DMS114 treated with DMSO at 0.1 percent for 48 hours (cell line): Measurements from ENCODE around the gene PINK1.
A peak's percentile ranks its signal among the peaks of the same experiment; 100 is the strongest.

ENCODE experiments used
- DNase-seq: peaks from one replicate; lab custom pipeline; 2025; ENCODE audit not compliant: unreplicated experiment; lab: John Stamatoyannopoulos, UW

The PINK1 gene

DNA sequence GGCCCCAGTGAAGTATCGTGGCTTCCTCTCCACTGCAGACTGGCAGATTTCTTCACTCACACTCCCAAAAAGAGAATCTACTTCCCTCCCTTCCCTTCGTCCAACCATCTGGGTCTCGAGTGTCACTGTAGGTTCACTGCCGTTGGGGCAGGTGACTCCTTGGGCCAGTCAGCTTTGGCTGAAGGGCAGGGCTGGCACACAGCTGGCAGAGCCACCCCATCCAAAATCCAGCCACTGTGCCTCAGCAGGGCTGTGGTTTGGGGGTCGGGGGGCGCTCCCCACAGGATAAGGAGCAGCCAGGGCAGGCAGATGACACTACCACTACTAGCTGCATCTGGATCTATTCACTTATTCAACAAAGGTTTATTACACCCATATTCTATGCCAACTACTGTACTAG is 9.8 kb downstream of the PINK1 start:
- no peak for DNase-seq

DNA sequence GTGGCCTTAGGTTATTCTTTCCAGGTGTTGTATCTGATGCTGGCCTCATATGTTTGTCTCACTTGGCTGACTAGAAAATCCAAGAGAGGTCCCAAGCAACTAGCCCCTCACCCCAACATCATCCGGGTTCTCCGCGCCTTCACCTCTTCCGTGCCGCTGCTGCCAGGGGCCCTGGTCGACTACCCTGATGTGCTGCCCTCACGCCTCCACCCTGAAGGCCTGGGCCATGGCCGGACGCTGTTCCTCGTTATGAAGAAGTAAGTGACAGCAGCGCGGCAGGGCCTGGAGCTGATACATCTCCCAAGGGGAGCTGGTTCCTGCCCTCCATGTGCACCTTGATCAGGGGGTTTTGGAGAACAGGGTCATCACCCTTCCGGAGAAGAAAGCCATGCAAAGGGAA is 11.2 kb downstream of the PINK1 start:
- DNase-seq = no peak

DNA sequence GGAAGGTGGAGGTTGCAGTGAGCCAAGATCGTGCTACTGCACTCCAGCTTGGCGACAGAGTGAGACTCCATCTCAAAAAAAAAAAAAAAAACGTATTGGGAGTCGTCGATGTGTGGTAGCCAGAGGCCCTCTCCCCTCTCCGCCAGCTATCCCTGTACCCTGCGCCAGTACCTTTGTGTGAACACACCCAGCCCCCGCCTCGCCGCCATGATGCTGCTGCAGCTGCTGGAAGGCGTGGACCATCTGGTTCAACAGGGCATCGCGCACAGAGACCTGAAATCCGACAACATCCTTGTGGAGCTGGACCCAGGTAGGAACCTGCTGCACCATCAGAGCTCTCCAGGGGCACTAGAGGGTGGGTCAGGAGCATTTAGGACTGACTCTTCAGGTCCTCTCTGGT is 12.2 kb downstream of the PINK1 start:
- no peak for DNase-seq

DNA sequence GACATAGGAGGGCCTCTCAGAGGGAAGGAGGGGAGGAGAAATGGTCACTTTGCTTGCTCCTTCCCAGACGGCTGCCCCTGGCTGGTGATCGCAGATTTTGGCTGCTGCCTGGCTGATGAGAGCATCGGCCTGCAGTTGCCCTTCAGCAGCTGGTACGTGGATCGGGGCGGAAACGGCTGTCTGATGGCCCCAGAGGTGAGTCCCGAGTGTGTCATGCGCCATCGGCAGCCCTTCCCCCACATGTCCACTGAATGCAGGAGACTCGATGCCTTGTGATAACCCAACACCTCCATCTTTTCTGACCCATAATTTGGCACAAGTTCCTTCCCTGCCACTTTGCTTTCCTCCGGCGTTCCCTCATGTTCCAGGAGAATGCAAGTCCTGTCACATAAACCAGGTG is 15.2 kb downstream of the PINK1 start:
- DNase-seq = no peak

DNA sequence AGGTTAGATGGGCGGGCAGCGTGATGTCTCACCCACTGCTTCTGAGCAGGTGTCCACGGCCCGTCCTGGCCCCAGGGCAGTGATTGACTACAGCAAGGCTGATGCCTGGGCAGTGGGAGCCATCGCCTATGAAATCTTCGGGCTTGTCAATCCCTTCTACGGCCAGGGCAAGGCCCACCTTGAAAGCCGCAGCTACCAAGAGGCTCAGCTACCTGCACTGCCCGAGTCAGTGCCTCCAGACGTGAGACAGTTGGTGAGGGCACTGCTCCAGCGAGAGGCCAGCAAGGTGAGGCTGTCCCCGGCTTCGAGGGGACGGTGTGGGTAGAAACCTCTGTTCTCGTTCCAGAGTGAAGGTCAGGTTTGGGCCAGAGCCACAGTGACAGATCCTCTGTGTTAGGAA is 15.7 kb downstream of the PINK1 start:
- DNase-seq = no peak

DNA sequence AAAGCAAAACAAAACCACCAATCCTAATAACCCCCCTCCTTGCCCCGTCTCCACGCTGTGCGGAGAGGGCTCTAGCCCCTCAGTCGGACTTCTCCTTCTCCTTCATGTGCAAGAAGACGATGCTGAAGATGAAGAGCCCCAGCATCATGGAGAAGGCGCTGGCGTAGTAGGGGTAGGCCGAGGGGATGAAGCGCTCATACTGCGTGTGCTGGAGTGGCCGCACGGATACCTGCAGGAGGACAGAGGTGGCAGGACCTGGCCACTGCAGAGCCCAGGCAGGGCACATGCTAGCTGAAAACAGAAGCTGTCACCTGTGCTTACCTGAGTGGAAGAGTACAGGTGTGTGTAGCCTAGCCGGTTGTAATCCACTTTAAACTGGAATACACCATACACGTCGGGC is 19.0 kb downstream of the PINK1 start:
- no peak for DNase-seq

DNA sequence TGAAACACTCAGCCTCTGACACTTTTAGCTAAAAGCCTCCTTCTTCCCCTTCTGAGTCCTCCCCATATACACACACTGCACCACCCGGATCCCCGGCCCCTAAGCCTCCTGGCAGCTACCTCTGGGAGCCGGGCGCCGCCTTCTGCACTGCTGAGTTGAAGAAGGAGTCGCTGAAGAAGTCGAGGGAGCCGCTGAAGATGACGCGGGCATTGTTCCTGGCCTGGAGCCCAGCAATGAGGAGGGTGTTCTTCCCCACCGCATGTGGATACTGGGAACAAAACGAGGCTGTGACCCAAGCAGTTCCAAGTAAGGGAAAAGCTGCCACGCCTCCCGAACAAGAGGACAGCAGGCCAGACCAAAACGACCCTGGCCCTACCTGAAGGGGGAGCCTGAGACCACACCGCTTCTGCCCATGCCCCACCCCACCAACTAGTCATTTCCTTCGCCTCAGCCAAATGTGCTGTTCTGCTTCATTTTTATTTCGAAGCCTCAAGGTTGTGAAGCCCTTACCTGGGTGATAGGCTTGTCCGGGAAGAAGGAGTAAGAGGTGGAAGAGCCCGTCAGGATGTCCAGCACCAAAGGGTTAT is 20.9 kb downstream of the PINK1 start:
- no peak for DNase-seq

DNA sequence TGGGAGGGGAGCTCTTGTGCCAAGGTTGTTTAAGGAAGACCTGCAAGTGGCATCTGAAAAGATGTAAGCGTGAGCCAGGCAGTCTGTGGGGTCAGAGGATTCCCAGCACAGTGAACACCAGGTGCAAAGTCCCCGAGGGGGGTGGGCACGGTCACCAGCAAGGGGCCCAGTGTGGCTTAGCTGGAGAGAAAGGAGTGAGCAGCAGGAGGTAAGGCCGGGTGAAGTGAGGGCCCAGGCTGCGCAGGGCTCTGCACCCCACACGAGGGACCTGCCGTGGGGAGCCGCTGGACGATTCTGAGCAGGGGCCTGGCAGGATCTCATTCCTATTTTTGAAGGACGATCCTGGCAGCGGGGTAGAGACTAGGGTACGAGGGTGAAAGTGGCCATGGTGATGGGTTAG is 23.8 kb downstream of the PINK1 start:
- no peak for DNase-seq

DNA sequence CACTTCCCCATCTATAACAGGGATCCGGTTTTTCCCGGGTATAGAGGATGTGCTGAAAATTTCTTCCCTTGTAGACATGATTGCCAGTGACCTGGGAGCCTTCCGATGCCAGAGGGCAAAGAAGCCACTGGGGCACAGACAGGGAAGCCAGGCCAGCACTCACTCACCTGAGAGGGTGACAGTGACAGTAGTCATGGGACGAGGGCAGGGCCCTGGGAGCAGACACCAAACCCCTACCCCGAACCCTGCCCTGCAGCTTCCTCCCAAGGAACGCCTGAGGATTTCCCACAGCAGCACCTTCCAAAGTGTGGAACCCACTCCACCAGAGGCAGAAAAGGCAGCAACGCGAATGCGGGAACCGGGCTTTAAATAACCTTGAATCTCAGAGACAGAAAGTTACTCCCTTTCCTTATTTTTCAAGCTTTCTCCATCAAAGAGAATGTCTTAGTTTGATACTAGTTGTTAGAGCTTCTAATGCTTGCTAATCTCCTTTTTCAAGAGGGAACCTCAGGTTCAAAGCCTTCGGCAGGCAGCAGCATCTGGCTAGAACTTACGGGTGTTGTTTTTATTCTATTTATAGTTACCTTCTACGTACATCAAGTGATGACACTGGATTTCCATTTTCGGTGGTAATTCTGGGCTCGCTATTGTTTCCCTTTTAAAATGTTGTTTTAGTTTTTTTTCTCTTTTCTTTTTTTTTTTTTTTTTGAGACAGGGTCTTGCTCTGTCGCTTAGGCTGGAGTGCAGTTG is 25.1 kb downstream of the PINK1 start:
- DNase-seq = no peak

DNA sequence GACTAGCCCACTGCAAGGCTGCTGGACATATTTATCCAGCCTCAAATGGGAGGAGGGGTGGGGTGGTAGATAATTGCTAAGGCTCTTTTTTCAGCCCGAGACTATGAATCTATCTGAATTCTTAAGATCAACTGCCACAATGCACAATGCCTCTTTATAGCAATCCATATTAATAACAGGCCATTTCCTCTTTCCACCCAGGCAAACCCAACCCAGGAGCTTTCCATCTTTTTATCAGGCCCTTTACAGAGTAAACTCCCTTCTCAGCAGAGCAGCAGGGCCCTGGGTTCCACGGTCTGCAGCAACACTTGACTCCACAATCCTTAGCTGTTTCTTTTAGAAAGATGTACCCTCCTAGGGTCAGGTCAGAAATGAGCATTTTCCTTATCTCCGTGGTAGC is 27.1 kb downstream of the PINK1 start:
- DNase-seq = no peak

DNA sequence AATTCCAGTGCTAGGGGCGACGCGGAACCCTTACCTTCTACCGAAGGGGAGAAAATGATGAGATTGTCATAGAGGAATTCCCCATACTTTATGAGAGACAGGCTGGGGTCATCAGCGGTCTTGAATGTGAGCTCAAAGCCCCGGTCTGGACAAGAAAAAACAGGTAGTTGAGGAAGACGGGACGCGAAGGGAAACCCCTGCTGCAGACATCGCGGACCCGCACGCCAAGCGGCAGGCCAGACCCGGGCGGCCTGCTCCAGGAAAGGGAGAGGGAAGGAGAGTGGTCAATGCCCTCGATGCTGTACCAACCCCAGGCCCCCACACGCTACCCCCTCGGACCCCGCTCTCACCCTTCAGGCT is 27.6 kb downstream of the PINK1 start:
- DNase-seq = no peak

DNA sequence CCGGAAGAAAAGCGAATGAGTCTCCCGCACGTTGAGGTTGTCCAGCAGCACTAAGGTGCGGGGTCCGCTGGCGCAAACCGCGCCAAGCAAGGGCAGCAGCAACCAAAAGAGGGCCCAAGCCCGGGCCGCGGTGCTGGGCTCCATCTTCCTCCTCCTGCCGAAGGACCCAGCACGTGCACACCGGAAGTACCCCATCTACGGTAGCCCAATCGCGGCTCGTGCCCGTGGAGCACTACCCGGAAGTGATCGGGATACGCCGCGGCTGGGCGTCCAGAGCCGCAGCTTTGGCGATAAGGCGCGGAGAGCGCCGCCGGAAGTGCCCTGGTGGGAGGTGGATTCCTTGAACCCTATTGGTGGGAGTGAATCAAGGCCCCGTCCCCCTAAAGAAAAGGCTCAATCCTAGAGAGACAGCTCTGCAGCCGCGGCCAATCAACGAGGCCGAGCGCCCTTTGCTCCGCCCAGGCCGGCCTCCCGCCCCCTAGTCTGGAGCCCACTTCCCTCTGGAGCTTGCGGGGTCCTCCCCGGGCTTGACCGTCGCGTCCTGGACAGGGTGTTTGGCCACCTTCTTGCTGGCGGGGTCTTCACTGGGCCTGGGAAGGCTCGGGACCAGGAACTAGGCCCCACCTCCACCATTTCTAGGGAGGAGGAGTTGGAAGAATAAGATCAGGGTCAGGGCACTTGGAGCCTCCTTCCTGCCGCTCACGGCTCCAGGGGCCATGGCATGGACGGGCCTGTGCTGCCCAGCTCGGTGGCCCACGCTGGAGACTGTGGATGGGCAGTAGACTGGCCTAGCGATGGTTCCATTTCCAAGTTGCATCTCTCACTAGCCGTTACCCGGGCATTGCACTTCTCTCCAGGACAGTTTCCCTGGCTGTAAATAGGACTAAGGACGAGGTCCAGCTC is 28.2 kb downstream of the PINK1 start, which contains the start of gene DDOST:
DDOST (minus strand) TSS at position 163 of the 903 bp plus-strand sequence; CDS start at position 144, 19 bp downstream.
- peak; percentile 97 for DNase-seq

DNA sequence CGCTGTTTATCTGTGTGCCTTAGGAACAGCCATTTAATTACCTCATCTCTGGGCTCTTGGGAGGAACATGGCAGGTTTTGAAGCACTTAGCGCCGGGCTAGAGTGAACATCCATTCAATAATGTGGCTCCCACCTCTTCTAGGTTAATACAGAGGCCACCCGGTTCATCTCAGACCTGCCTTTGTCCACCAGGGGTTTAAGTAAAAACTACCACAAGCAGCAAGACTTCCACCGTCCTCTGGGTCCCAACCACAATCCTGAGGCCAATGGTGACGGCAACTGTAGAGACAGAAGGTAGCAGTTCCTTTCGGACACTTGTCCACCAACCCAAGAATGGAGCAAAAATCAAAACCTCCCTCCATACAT is 28.8 kb downstream of the PINK1 start:
- no peak for DNase-seq

DNA sequence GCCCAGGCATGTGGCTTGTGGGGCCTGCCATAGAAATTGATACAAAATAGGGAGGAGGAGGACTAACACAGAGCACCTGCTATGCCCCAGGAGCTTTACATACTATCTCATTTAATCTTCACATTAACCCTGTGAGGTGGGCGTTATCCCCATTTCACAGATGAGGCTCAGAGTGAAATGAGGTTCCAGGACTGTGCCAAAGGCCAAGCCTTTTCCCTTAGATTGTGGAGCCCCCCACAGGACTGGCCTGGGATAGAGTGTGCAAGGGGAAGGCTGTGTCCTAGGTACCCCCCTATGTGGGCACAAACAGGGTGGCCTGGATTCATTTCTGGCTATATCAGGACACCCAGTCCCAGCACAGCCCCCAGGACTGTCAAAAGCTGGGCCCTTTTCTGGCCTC is 30.1 kb downstream of the PINK1 start:
- no peak for DNase-seq

DNA sequence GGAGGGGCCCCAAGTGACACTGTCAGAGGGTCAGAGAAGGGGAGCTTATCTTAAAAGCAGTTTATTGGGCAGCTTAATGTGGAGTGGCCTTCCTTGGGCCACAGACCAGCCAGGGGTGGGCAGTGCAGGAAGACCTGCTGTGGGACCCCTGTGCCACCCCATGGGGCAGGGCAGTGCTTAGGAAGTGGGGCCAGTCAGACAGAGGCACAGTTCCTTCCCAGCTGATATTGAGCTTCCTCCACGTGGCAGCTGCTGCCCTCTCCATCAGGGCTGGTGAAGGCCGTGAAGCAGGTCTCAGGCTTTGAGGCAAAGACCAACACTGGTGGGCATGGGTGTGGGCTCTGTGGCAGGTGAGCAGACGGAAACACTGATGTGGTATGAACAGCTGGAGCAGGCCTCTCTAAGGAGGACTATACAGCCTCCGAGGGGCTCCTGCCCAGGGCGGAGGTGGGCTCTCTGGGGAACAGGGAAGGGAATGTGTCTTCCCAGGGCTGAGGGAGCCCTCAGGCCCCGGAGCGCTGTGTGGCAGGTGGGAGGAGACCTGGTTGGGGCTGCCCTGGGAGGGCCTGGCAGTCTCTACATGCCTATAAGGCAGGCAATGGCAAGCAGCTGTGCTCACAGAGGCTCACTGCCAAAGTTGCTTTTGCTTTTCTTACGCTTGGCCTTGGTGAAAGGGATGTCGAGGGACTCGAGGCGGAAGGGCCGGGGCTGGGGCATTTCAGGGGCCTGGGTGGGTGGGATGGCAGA is 30.9 kb downstream of the PINK1 start:
- no peak for DNase-seq

DNA sequence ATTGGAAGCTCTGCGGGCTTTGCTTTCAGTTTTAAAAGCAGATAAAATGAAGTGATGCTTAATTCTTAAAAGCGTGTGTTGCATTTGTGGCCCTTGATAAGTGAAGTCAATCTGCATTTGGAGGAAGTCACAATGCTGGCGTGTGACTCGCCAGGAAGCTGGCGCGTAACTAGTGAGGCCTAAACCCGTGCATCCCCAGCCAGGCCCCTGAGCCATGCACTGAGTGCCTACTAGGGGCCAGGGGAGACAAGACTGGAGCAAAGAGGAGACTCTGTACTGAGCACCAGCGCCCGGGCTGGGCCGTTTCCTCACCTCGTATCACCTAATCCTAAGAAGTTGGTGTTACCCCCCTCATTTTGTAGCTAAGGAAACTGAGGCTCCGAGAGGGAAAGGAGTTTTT is 32.5 kb downstream of the PINK1 start:
- no peak for DNase-seq

DNA sequence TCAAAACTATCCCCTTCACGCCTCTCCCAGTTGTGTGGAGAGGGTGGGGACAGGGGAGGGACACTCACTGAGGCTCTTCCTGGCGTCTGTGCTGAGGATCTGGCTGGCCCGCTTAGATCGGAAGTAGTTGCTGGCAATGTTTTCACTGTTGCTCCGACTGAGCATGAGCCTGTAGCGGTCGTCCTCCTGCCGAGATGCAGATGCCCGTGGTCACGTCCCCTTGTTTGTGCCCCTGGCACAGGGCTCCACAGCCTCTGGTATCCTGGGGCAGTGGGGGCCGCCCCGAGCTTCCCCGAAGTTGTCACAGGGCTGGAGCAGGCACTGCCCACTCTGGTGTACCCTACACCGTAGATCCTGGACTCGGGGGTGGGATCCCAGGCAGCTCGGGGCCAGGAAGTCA is 32.9 kb downstream of the PINK1 start:
- DNase-seq = no peak

DNA sequence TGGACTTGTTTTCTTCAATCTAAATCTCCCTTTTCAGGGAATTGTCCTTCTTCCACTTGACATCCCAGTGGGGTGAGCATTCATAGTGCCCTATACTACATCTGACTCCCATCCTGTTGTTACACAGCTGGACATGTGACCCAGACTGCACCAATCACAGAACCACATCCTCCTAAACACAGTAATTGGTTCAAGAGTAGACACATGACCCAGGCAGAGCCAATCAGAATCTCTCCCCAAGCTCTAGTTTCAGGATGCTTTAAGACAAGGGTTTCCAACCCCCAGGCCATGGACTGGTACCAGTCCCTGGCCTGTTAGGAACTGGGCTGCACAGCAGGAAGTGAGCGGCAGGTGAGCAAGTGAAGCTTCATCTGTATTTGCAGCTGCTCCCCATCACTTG is 33.5 kb downstream of the PINK1 start:
- DNase-seq = no peak

DNA sequence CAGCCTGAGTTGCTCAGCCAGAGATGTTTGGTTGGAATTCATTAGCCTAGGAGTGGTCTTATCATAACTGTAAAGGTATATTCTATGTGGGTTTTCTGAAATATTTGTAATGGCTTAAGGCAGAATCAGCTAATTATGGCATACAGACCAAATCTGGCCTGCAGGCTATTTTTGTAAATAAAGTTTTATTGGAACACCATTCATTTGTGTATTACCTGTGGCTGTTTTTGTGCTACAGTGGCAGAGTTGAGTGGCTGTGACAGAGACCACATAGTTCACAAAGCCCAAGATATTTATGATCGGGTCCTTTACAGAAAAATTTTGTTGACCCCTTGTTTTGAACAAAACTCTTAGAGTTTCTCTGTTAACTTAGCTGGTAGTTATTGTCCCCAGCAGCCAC is 35.3 kb downstream of the PINK1 start:
- no peak for DNase-seq

DNA sequence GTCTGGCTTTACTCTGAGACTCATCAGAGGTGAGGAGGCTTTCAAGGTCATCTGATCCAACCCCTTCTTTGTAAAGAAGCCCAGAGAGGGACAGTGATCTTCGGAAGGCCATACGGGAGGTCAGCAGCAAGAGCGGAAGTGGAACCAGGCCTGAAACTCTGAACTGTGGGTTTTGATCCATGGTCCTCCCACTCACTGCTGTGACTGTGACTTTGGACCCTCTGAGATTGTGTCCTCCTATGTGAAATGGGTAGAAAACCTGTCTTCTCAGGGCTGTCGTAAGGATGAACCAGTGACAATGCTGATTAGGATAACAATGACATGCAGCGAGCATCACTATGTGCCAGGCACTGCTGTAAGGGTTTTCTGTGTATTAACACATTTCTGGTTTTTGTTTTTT is 37.7 kb downstream of the PINK1 start:
- no peak for DNase-seq

DNA sequence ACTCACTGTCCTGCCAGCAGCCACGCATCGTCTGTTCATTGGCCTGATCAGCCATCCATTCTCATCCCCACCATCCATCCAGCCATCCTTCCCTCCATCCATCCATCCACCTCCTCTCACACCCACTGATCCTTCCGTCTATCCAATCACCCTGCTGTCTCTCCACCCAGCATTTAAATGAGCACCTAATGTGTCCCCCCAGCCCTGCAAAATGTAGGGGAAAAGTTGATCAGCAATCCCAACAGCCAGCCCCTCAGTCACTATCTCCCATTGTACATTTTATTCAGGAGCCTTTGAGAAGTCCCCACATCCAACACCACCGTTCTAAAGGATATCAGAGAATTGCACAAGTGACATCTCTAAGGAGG is 39.0 kb downstream of the PINK1 start:
- DNase-seq = no peak
